ENCODE results near the gene KLRG1. TPM values are rescaled to one million over a fixed set of nuclear protein-coding genes. Genes with fewer than 3 reads are reported as not detected.

KLRG1 gene
- total and polyA plus RNA-seq, 2 experiments from 2014 or later, result 1.1 TPM; not detected in 1

GRCh38 chr12:8996682-8997405, 7.5 kb downstream of the KLRG1 start:
- H3K36me3 ChIP-seq (ENCODE audit: low read depth), result no peaks in the 10 kb centered on the region
- no peaks in the 10 kb centered on the region for H3K9me2 ChIP-seq (ENCODE audit: insufficient read depth)
- in situ Hi-C loops (cut with MboI), result no loop called here
- no peaks in the 10 kb centered on the region for H4K20me1 ChIP-seq (ENCODE audit: insufficient read depth)
- H3F3A ChIP-seq (ENCODE audit: insufficient read depth), result no peaks in the 10 kb centered on the region
- no peaks in the 10 kb centered on the region for H3K79me2 ChIP-seq (ENCODE audit: insufficient read depth)
- WGBS, 2 experiments (ENCODE audit: low coverage in 1 of 2, low lambda C conversion rate in 2 of 2, missing lambda C conversion rate in 2 of 2), result 67 to 71% methylated on average over 5 of the region's 5 CpGs
- no peak overlapping the region for H3K4me3 ChIP-seq
- no peaks in the 10 kb centered on the region for H3K9me3 ChIP-seq (ENCODE audit: low read depth)
- DNase-seq, result peak; percentile 49
- no peak overlapping the region for H2AFZ ChIP-seq
- H3K9ac ChIP-seq, result no peak overlapping the region
- no peaks in the 10 kb centered on the region for H3K27me3 ChIP-seq (replicated peaks; ENCODE audit: insufficient read depth)
- H3K4me2 ChIP-seq (ENCODE audit: unreplicated experiment), result no peak overlapping the region
- no peaks in the 10 kb centered on the region for H3K4me1 ChIP-seq (ENCODE audit: insufficient read depth)
- TF ChIP-seq EZH2phosphoT487 (IDR thresholded peaks at IDR 0.05; ENCODE audit: insufficient read depth, low read depth) (no peak), EZH2 (IDR thresholded peaks at IDR 0.05; ENCODE audit: insufficient read depth, poor library complexity, severe bottlenecking) (no peak)
- no peak overlapping the region for H3K27ac ChIP-seq

DNA sequence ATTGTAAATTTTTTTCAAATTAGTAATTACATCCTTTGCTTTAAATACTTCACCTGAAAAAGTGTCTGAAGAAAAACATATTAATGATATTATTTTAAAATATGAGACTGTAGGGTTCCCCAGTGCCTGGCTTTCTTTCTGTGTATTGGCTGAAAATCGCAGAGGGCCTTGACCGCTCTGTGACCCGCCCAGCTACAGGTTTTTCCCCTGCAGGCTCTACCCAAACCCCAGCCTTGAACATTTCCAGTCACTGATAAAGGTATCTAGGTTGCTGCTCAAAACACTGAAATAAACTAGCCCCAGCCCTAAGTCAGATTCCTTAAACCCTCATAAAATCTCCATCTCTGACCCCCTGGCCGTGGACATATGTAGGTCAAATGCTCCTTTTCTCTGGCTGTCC, 11.9 kb downstream of the KLRG1 start:
- no peak overlapping the region for H2AFZ ChIP-seq
- no peaks in the 10 kb centered on the region for H3K36me3 ChIP-seq (ENCODE audit: low read depth)
- WGBS, 2 experiments (ENCODE audit: low coverage in 1 of 2, low lambda C conversion rate in 2 of 2, missing lambda C conversion rate in 2 of 2), result 58 to 64% methylated on average over 4 of the region's 4 CpGs
- H3K9ac ChIP-seq, result no peak overlapping the region
- no peaks in the 10 kb centered on the region for H3K27me3 ChIP-seq (replicated peaks; ENCODE audit: insufficient read depth)
- TF ChIP-seq EZH2phosphoT487 (IDR thresholded peaks at IDR 0.05; ENCODE audit: insufficient read depth, low read depth), result no peak
- no peak for TF ChIP-seq EZH2 (IDR thresholded peaks at IDR 0.05; ENCODE audit: insufficient read depth, poor library complexity, severe bottlenecking)
- in situ Hi-C loops (cut with MboI), result no loop called here
- no peak overlapping the region for H3K4me3 ChIP-seq
- no peak for DNase-seq
- no peaks in the 10 kb centered on the region for H3K9me2 ChIP-seq (ENCODE audit: insufficient read depth)
- H3F3A ChIP-seq (ENCODE audit: insufficient read depth), result no peaks in the 10 kb centered on the region
- no peak overlapping the region for H3K4me2 ChIP-seq (ENCODE audit: unreplicated experiment)
- no peaks in the 10 kb centered on the region for H3K79me2 ChIP-seq (ENCODE audit: insufficient read depth)
- H3K4me1 ChIP-seq (ENCODE audit: insufficient read depth), result no peaks in the 10 kb centered on the region
- no peaks in the 10 kb centered on the region for H3K9me3 ChIP-seq (ENCODE audit: low read depth)
- H4K20me1 ChIP-seq (ENCODE audit: insufficient read depth), result no peaks in the 10 kb centered on the region
- no peak overlapping the region for H3K27ac ChIP-seq

- Histone ChIP-seq H3K9ac (no peak overlapping the region), H3F3A (ENCODE audit: insufficient read depth) (no peaks in the 10 kb centered on the region), H3K9me3 (ENCODE audit: low read depth) (no peaks in the 10 kb centered on the region), H3K79me2 (ENCODE audit: insufficient read depth) (no peaks in the 10 kb centered on the region), H3K27me3 (replicated peaks; ENCODE audit: insufficient read depth) (no peaks in the 10 kb centered on the region), H3K36me3 (ENCODE audit: low read depth) (no peaks in the 10 kb centered on the region), H3K4me3 (no peak overlapping the region), H3K4me1 (ENCODE audit: insufficient read depth) (no peaks in the 10 kb centered on the region), H3K27ac (no peak overlapping the region), H2AFZ (no peak overlapping the region), H4K20me1 (ENCODE audit: insufficient read depth) (no peaks in the 10 kb centered on the region), H3K4me2 (ENCODE audit: unreplicated experiment) (no peak overlapping the region), H3K9me2 (ENCODE audit: insufficient read depth) (no peaks in the 10 kb centered on the region)
- DNase-seq, result no peak
- in situ Hi-C loops (cut with MboI), result no loop called here
- TF ChIP-seq EZH2phosphoT487 (IDR thresholded peaks at IDR 0.05; ENCODE audit: insufficient read depth, low read depth), result no peak
- TF ChIP-seq EZH2 (IDR thresholded peaks at IDR 0.05; ENCODE audit: insufficient read depth, poor library complexity, severe bottlenecking), result no peak
Observed at GRCh38 chr12:9002335-9002734, 13.0 kb downstream of the KLRG1 start.

DNA sequence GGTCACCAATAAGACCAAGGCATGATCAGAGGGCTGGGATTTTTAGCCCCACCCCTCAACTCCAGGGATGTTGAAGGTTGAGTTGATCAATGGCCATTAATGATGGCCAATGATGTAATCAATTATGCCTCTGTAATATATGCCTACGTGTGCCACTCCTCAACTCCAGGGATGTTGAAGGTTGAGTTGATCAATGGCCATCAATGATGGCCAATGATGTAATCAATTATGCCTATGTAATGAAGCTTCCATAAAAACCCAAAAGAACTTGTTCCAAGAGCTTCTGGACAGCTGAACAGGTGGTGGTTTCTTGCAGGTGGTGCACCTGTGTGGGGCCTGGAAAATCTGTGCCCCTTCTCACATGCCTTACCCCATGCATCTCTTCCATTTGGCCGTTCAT, 33.2 kb downstream of the KLRG1 start:
- Histone ChIP-seq H3K27me3 (replicated peaks; ENCODE audit: insufficient read depth) (peaks cover 7% of the 10 kb centered on the region), H3K9me2 (ENCODE audit: insufficient read depth) (no peaks in the 10 kb centered on the region), H3K4me2 (ENCODE audit: unreplicated experiment) (no peak overlapping the region), H4K20me1 (ENCODE audit: insufficient read depth) (no peaks in the 10 kb centered on the region), H3K4me1 (ENCODE audit: insufficient read depth) (no peaks in the 10 kb centered on the region), H3K27ac (no peak overlapping the region), H2AFZ (no peak overlapping the region), H3K4me3 (no peak overlapping the region), H3F3A (ENCODE audit: insufficient read depth) (no peaks in the 10 kb centered on the region), H3K79me2 (ENCODE audit: insufficient read depth) (no peaks in the 10 kb centered on the region), H3K9me3 (ENCODE audit: low read depth) (no peaks in the 10 kb centered on the region), H3K36me3 (ENCODE audit: low read depth) (no peaks in the 10 kb centered on the region), H3K9ac (no peak overlapping the region)
- no peak for DNase-seq
- TF ChIP-seq EZH2 (IDR thresholded peaks at IDR 0.05; ENCODE audit: insufficient read depth, poor library complexity, severe bottlenecking) (no peak), EZH2phosphoT487 (IDR thresholded peaks at IDR 0.05; ENCODE audit: insufficient read depth, low read depth) (no peak)
- in situ Hi-C loops (cut with MboI), result no loop called here
- 28 to 39% methylated on average over 2 of the region's 2 CpGs for WGBS, 2 experiments (ENCODE audit: low coverage in 1 of 2, low lambda C conversion rate in 2 of 2, missing lambda C conversion rate in 2 of 2)

- in situ Hi-C loops (cut with MboI), result no loop called here
- Histone ChIP-seq H3K9me3 (ENCODE audit: low read depth) (no peaks in the 10 kb centered on the region), H3K79me2 (ENCODE audit: insufficient read depth) (no peaks in the 10 kb centered on the region), H3K36me3 (ENCODE audit: low read depth) (no peaks in the 10 kb centered on the region), H4K20me1 (ENCODE audit: insufficient read depth) (no peaks in the 10 kb centered on the region), H3F3A (ENCODE audit: insufficient read depth) (no peaks in the 10 kb centered on the region), H3K4me3 (no peak overlapping the region), H3K9me2 (ENCODE audit: insufficient read depth) (no peaks in the 10 kb centered on the region), H3K27ac (no peak overlapping the region), H2AFZ (no peak overlapping the region), H3K9ac (no peak overlapping the region), H3K4me1 (ENCODE audit: insufficient read depth) (no peaks in the 10 kb centered on the region), H3K4me2 (ENCODE audit: unreplicated experiment) (no peak overlapping the region), H3K27me3 (replicated peaks; ENCODE audit: insufficient read depth) (peaks cover 7% of the 10 kb centered on the region)
- 36 to 40% methylated on average over 2 of the region's 2 CpGs for WGBS, 2 experiments (ENCODE audit: low coverage in 1 of 2, low lambda C conversion rate in 2 of 2, missing lambda C conversion rate in 2 of 2)
- TF ChIP-seq EZH2 (IDR thresholded peaks at IDR 0.05; ENCODE audit: insufficient read depth, poor library complexity, severe bottlenecking) (no peak), EZH2phosphoT487 (IDR thresholded peaks at IDR 0.05; ENCODE audit: insufficient read depth, low read depth) (no peak)
- no peak for DNase-seq
Observed at GRCh38 chr12:9024512-9024911, 35.2 kb downstream of the KLRG1 start.
